ENCODE measurements around the gene USH1G.
"Not testable (repeated sequence)": the region's sequence is repeated elsewhere in the genome, so short reads cannot be mapped to it uniquely, and the experiment has no call there.

USH1G gene

DNA sequence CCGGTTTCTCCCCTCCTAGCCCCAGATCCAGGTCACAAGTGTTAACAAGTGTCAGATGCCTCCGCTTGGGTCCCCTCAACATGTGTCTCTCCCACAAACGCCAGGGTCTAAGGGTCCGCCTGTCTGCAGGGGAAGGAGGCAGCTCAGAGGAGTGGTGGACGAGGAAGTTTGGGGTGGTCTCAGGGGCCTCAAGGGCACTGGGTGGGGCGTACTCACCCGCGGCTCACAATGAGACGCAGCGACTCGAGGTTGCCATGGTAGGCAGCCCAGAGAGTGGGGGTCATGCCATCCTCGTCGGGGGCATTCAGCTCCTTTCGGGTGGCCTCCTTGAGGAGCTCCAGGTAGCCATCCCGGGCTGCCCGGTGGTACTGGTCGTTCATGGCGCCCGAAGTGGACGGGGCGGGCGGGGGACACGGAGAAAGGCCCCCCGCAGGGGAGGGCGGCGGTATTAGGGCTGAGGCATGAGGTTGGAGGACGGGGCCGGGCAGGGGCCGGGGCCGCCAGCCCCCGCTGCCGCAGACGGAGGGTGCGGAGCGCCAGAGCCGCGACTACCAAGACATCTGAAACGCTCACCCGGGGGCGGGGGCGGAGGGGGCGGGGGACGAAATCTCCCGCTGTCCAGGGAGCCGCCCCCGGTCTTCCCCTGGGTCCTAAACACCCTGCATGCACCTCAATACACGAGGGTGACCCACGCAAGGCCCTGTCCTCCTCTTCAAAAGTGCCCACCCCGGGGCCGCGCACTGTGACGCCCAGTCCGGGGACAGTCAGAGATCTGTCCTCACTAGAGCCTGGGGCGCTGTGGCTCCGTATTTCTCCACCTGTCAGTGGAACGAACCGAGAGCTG lies at the start of gene USH1G:
Gene USH1G, minus strand, starts transcription at position 562 of the 844 bp plus-strand sequence. Its CDS starts 182 bp downstream, at position 380.
- DNase-seq: no peak

DNA sequence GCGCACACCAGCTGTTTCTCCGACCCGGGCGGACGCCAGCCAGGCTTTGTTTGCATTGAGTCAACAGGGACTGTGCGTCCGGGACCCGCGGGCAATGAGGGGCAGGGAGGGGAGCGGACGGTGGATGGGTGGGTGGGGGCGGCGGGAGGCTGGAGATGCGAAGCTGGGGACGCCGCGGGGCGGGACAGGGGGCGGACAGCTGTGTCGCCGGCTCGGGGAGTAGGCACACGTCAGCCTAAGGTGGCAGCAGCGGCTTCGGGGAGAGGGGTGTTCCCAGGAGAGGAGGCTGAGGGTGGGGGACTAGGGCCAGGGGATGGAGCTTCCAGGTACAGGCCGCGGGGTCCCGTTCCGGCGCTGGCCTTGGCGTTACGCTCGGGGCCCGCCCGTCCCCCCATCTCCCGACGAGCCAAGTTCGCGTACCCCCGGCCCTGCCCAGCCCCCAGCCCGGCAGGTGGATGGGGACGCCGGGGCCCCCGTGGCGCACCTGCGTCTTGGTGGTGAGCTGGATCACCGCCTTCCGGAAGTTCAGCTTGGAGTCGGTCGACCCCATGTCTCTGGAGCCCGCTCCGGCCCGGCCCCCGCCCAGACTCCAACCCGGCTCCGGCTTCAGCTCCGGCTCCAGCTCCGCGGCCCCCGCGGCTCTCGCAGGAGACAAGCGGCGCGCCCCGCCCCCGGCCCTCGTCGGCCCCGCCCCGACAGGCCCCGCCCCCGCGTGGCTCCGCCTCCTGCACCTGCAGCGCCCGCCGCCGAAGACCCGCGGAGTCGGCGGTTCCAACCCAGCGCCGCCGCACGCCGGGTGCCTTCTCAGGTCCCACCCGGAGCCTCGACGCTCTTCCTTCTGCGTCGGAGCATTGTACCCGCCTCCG lies 49.3 kb upstream of the USH1G start, which contains the start of gene HID1:
Gene HID1, minus strand, starts transcription at position 653 of the 866 bp plus-strand sequence. Its CDS starts 103 bp downstream, at position 550.
- no peak for DNase-seq

DNA sequence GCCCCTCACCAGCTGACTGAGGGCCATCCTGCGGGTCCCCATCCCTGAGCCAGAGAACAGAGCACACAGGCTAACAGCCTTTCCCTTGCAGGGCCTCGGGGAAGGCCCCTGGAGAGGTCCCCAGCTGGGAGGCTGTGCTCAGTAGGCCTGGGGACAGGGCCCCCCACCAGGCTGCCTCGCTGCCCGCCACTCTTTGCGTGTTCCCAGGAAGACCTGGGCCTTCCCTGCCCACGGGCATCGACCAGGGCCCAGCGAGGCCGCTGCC lies 48.7 kb upstream of the USH1G start:
- DNase-seq: no peak

DNA sequence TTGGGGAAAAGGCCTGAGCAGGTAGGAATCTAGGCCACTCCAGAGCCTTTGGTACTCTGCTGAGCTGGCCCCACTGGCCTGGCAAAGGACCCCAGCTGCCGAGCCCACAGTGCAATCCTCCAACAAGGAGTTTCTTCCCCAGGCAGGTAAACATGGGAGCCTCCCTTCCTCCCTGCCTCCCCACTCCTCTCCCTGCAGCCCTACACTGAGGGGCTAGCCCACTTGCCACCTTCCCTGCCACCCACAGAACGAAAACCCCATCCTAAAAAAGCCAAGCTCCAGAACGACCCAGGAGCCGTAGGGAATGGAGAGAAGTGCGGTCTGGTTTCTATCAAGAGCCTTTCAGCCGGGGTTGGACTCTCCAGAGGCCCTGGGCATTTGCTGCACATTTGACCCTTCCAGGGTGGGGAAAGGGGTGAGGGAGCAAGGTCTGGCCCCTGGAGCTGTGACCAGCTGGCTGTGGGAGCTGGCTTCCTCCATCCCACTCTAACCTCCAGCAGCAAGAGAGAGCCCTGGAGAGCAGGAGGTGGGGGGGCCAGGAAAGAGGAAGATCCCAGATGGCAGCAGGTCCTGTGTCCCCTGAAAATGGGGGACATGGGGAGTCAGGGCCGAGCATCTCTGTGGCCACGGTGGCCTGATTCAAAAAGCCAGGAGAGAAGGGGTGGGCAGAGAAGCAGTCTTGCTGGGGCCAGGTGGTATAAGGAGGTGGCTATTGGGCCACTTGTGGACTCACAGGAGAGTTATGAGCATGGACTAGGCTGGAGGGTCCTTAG lies 48.2 kb upstream of the USH1G start:
- no peak for DNase-seq

DNA sequence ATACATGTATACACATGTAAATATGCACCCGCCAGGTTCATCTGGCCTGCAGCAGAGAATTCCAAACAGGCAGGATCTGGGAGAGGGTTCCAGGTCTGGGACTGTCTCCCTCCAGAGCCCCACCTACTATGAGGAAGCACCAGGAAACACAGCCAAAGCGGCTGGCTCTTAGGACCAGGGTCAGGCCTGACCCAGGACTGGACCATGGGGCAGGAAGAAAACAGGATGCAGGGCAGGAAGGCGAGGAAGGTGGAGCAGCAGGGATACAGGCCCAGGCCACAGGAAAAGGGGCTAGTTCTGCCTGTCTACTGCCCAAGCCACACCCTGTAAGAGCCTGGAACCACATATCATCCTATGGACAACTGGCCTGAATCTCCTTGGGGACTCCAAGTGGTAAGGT lies 47.3 kb upstream of the USH1G start:
- DNase-seq: no peak

DNA sequence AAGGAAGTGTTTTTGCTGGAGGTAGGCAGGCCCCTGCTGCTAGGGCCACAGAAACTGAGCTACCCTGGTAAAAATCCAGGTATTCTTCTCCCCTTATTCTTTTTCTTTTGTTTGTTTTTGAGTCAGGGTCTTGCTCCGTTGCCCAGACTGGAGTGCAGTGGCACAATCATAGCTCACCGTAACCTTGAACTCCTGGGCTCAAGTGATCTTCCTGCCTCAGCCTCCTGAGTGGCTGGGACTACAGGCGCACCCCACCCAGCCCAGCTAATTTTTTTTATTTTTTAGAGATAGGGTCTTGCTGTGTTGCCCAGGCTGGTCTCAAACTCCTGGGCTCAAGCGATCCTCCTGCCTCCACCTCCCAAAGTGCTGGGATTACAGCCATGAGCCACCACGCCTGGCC lies 46.4 kb upstream of the USH1G start:
- DNase-seq: not testable (repeated sequence)

DNA sequence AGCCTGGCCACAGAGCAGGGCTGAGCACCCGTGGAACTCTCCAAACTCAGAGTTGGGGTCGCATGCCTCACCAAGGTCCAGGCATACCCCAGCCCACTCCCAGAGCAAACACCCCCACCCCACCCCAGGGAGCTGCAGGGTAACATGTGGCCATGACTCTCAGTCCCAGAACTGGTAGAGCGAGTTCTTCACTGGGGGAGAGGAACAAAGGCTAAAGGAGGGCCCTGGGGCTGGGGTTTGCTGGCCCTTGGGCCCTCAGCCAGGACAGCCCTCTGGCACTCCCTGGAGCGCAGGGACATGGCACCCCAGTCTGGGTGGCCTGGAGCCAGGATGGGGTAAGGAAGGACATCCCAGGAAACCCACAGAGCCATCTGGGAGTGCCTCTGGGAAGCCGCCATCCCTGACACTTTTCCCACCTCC lies 45.3 kb upstream of the USH1G start:
- no peak for DNase-seq

DNA sequence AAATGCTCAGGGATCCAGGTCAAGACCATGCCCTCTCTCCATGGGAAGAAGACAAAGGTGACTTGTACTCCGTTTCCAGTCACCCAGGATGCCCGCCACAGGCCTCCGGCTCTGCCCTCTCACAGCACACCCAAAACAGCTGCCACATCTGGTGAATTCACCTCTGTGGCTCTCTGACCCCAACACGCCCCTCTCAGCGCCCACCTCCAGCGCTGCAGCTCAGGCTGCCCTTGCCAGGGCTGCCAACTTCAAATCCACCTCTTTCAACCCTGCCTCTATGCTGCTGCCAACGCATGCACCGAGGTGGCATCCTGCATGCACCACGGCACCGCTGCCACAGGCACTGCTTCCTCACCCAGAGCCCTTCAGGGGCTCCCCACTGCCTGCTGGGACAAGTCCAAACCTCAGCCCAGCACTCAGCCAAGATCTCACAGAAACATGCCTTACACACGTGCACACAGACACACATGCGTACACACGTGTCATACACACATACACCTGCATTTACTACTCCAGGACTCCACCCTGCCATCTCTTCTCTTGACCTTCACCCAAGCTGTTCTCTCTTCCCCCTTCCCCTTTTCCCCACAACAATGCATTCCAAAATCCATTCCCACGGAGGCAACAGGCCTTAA lies 42.0 kb upstream of the USH1G start:
- DNase-seq: no peak

DNA sequence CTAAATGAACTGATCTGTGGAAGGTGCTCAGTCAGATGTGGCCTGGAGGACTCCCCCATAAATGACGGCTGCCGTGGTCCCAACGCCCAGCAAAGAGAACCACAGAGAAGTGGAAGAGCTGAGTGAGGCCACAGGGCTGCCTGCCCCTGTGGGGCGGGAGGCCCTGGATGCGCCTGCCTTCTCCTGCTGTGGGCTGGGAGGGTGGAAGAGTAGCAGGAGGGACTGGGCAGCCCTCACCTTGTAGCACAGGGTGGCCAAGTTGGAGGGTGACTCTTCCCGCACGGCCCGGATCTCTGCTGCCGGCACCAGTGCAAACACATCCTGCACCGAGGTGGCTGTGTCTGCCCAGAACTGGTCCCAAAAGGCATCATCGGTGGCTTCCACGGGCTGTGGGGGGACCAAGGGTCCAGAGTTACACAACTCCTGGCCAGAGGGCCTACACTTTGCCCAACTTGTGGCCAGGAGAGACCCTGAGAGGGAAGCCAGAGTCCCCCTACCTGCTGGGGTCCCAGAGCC lies 41.2 kb upstream of the USH1G start:
- DNase-seq: no peak

DNA sequence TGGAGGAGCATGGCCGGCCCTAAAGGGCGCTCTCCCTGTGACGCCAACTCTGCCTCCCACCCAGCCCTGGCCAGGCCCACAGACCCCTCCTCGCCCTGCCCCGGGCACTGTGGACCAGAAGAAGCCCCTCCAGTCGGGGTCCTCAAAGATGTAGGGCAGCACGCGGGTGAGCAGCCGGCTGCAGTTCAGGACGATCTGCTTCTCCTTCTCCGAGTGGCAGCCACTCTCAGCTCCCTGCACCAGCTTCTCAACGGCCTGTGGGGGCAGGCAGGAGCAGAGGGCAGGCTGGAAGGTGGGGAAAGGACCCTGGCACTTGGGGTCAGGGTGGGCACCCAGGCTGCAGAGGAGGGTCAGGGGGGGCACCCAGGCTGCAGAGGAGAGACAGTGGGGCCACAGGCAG lies 40.6 kb upstream of the USH1G start:
- DNase-seq: no peak

DNA sequence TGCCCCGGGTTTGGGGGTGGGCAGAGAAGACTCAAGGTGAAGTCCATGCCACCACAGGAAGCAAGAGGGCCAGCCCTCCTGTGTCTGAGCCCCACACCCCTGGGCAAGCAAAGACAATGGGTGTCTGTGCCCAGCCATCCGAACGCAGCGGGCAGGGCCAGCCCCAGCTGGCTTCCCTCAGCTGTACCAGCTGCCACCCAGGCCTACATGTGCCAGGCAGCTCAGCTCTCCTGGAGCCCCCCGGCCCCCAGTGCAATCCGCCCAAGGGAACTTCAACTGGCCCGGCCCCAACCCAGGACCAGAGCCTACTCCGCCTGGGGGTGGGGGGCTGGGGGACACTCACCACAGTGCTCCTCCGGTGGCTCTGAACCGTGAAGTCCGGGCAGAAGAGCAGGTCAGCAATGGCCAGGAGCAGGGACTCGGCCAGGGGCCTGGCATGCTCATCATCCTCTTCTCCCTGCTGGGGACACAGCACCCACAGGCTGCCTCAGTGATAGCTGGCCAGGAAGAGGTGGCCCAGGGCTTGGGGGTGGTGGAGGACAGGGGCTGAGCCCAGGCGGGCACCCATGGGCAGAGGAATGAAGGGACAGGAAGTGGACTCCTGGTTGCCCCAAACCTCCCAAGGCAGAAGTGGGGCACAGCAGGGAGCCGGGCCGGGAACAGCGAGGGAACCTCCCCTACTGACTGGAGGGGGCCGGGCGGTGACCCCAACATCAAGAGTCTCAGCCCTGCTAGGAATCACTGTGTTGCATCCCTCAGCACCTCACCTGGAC lies 39.8 kb upstream of the USH1G start:
- DNase-seq: no peak

DNA sequence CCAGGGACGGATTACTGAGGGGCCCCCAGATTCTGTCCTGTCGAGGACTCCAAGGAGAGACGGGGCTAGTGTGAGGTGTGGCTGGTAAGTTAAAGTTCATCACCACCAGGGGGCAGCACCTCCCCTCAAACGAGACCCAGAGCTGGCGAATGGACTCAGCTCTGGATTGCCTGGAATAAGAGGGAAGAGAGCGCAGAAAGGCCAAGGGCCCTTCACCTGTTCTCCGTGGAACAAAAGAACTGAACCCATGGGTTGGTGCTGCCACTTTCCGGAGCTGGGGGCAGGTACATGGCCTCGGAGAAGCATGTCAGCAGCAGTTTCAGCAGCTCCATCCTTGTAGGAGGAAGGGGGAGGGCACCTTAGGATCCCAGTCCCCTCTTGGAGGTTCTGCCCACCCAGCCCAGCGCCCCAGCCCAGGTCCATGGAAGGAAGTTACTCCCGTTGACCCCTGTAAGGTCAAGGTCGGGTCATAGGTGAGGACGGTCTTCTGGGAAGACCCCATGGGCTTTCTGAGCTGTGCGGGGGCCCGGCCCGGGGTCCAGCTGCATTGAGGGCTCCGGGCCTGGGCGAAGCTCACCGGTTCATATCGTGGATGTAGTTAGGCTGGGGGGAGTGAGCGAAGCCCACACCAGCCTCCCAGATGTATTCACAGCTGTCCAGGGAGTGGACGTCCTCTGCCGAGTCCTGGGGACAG lies 38.7 kb upstream of the USH1G start:
- peak; percentile 94 for DNase-seq

DNA sequence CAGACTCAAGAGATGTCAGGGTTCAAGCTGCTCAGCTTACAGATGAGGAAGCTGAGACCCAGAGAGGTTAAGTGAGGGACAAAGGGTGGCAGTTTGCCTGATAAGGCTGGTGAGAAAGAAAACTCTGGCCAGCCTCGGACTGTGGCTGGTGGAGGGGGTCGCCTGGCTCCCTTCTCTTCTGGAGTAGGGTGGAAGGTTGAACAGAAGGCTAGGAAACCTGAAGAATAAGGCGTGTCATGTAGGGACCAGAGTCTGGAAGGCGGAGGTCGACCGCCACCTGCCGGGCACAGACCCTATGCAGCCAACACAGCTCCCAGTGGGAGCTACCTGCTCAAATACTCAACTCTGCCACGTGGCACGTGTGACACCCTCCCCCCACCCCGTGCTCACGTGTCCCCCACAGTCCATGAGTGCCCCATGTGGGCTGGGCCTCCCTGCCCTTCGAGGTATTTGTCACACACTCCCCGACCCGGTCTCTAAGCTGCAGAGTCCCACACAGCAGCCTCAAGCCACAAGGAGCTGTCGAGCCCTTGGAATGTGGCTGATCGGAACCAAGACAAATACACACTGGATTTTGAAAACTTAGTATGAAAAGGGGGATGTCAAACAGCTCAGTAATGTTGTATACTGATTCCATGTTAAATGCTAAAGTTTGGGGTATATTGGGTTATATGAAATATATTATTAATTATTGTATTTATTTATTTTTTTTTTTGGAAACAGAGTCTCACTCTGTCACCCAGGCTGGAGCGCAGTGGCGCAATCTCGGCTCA lies 37.7 kb upstream of the USH1G start:
- no peak for DNase-seq

DNA sequence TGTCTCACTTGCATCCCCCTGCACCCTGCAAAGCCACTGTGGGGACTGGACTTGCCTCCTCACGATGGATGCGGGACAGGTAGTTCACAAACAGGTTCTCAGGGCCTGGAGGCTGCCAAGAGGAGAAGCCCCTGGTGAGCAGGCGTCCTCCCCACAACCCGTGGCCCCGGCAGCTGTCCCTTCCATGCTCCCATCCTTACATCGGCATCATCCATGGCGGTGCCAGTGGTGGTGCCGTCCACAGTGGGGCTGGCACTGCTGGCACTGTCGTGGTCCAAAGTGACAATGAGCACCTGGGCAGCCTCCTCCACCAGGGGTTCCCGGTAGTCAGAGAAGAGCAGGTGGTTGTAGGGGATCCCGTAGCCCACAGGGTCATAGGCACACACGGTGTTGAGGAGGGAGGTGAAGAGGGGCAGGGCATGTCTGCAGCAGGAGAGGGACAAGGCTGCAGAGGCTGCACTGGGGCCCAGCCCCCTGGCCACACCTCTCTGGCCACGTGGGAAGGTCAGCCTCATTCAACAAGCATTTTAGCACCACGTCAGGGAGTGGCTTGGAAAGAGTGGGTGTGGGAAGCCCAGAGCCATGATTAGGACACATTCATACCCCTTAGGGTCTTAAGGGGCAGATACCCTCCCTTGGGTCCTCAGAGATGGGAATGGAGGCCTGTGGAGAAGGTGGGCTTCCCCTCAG lies 36.9 kb upstream of the USH1G start:
- no peak for DNase-seq

DNA sequence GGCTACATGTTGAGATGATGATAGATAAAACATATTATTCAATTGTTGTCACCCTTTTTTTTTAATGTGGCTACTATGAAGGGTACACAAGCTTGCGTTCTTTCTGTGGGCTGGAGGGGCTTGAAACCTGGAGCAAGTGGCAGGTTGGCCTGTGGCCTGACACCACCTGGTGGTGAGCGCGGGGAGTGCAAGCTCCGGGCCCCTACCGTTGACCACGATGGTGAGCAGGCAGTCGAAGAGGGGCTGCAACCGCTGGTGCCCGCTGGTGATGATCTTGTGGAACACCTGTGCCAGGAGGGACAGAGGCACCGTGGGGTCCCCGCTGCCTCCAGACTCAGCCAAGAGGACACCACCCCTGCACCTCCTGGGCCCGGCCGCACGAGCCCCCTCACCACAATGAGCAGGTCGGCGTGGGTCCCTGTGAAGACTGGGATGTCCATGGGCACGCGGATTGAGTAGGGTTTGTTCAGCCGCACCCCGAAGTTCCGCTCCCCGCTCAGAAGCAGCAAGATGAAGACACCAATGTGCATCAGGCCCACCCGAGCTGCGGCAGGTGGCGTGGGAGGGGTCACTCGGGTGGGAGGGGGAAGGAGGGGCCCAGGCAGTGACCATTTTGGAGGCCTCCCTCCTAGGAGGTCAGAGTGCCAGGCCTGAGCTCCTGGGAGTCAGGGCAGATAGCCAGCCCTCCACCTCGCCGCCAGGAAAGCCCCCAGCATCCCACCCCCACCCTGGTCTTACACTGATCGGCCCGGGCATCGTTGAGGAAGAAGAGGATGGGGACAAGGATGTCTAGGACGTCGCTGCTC lies 35.1 kb upstream of the USH1G start:
- peak; percentile 84 for DNase-seq

DNA sequence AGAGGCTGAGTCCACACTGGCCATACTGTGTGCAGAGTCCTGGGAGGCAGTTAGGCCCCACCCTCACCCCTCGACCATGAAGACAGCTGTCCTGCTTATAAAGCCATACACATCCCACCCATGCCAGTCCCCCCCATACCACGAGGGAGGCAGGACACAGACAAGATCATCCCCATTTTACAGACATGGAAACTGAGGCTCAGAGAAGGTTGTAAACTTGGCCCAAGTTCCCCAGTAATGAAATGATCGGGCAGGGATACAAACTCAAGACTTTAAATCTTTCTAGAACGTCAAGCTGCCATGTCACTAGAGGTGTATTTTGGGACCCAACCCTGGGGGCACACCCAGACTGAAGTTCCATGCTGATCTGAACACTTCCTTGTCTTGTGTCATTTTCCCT lies 33.0 kb upstream of the USH1G start:
- DNase-seq: no peak

DNA sequence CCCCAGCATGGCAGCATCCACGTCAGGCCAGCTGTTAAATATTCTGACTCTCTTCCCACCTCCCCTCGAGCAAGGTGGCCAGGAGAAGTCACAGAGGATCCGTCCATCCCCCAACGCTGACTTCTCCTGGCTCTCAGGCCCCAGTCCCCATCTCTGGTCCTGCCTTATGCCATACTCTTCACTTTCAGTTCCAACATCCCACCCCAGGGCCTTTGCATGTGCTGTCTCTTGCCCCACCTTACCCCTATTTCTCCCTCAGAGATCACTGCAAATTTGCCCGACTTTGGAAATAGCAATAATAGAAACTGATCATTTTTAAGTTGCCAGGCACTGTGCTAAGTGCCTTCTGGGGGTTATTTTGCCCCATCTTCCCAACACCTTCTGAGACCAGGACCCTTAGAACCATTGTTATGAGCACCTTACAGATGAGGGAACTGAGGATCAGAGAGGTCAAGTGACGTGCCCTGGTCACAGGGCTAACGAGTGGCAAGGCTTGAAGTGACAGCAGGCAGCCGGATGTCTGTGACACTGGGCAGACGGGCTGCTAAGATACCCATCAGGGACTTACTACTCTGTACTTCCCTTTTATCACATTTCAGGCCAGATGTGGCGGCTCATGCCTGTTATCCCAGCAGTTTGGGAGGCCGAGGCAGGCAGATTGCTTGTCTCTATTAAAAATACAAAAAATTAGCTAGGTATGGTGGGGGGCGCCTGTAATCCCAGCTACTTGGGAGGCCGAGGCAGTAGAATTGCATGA lies 31.8 kb upstream of the USH1G start:
- no peak for DNase-seq

DNA sequence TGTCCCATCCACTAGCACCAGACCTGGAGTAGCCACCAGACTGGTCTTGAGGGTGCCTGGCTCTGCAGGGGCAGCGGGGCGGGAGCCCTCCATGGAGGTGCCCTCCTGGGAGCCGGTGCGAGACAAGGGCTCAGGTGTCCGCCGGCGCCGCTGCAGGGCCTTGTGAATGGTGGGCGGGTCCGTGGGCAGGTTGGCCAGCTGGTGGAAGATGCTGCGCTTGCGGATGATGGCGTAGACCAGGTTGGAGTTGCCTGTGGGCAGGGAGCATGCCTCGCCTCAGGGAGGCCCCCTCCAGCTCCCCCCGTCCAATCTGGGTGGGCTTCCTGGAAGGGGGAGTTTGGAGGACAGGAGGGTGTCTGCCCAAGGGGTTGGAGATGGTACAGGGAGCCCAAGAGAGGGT lies 31.1 kb upstream of the USH1G start:
- no peak for DNase-seq

Measured in right forelimb (tissue), 1 donor.